Measurements from ENCODE around the gene GHR. TPM values are rescaled to one million over a fixed set of nuclear protein-coding genes. Genes with fewer than 3 reads are reported as not detected.

GHR gene
- total and polyA plus RNA-seq, 10 of the 15 experiments (the other 5 are each of a cell fraction or from before 2014, with no cell fraction given), result 0.23 to 10.2 (median 0.48) TPM

GRCh38 chr5:42495914-42496313, 72.7 kb downstream of the GHR start:
- Histone ChIP-seq H3K27me3 (replicated peaks in 1 of 2; ENCODE audit: control insufficient read depth in 2 of 2, insufficient read depth in 2 of 2, low read length in 1 of 2) (no peaks in the 10 kb centered on the region), H2AFZ (ENCODE audit: control insufficient read depth, low read depth, low read length) (no peak overlapping the region), H3K9ac (ENCODE audit: control insufficient read depth, insufficient read depth, low read length) (no peak overlapping the region), H3K27ac (ENCODE audit: control insufficient read depth, insufficient read depth) (no peak overlapping the region), H3K36me3 (ENCODE audit: control insufficient read depth in 2 of 2, insufficient read depth in 2 of 2, low read length in 1 of 2) (no peaks in the 10 kb centered on the region), H3K4me1 (ENCODE audit: control insufficient read depth, insufficient read depth, low read length) (no peaks in the 10 kb centered on the region), H3K4me3 (no peak overlapping the region), H3K9me3 (replicated peaks; ENCODE audit: control insufficient read depth, insufficient read depth, low read length) (no peaks in the 10 kb centered on the region), H3K79me2 (ENCODE audit: control insufficient read depth, insufficient read depth, low read length) (no peaks in the 10 kb centered on the region), H3K4me2 (ENCODE audit: control insufficient read depth, insufficient read depth) (no peak overlapping the region), H4K20me1 (ENCODE audit: control insufficient read depth, insufficient read depth) (no peaks in the 10 kb centered on the region)
- no peak for DNase-seq (ENCODE audit: low read depth, low spot score)
- ChIA-PET SMC1A (ENCODE audit: uncharacterized antibody, unreplicated experiment) (interaction anchor here (1.2 to 2.8 kb wide), 4 partner anchors 11 to 72 kb away, joined by 3 to 9 read pairs (median 4); partner anchors contain the start of gene GHR), POLR2A (no interaction called here), RAD21 (ENCODE audit: unreplicated experiment) (no interaction called here), CTCF (interaction anchor here (0.5 kb wide), 1 partner anchor 31 kb away, joined by 3 read pairs; no protein-coding TSS in a partner anchor)
- no peak for ATAC-seq
- in situ Hi-C loops (cut with MboI) (no loop called here), intact Hi-C loops (cut with micrococcal nuclease; ENCODE audit: unreplicated experiment) (no loop called here)
- no TSS peak for BruUV-seq (replicated peaks)
- no peak for FAIRE-seq
- 0% methylated on average over 2 of the region's 2 CpGs for WGBS (ENCODE audit: insufficient coverage, insufficient replicate concordance, low lambda C conversion rate, missing lambda C conversion rate)
- TF ChIP-seq YY1 (IDR thresholded peaks at IDR 0.05; ENCODE audit: low read depth, low read length) (no peak), EGR1 (IDR thresholded peaks at IDR 0.05; ENCODE audit: borderline replicate concordance in 1 of 2, low read depth in 2 of 2, low read length in 2 of 2) (no peak), CBX3 (IDR thresholded peaks at IDR 0.05; ENCODE audit: borderline replicate concordance, low read depth) (no peak)

GRCh38 chr5:42496397-42497156, 73.3 kb downstream of the GHR start:
- Histone ChIP-seq H4K20me1 (ENCODE audit: control insufficient read depth, insufficient read depth) (no peaks in the 10 kb centered on the region), H3K27ac (ENCODE audit: control insufficient read depth, insufficient read depth) (no peak overlapping the region), H3K4me3 (no peak overlapping the region), H3K4me1 (ENCODE audit: control insufficient read depth, insufficient read depth, low read length) (no peaks in the 10 kb centered on the region), H3K9me3 (replicated peaks; ENCODE audit: control insufficient read depth, insufficient read depth, low read length) (no peaks in the 10 kb centered on the region), H3K9ac (ENCODE audit: control insufficient read depth, insufficient read depth, low read length) (no peak overlapping the region), H2AFZ (ENCODE audit: control insufficient read depth, low read depth, low read length) (no peak overlapping the region), H3K4me2 (ENCODE audit: control insufficient read depth, insufficient read depth) (no peak overlapping the region), H3K36me3 (ENCODE audit: control insufficient read depth in 2 of 2, insufficient read depth in 2 of 2, low read length in 1 of 2) (no peaks in the 10 kb centered on the region), H3K27me3 (replicated peaks in 1 of 2; ENCODE audit: control insufficient read depth in 2 of 2, insufficient read depth in 2 of 2, low read length in 1 of 2) (no peaks in the 10 kb centered on the region), H3K79me2 (ENCODE audit: control insufficient read depth, insufficient read depth, low read length) (no peaks in the 10 kb centered on the region)
- in situ Hi-C loops (cut with MboI) (no loop called here), intact Hi-C loops (cut with micrococcal nuclease; ENCODE audit: unreplicated experiment) (no loop called here)
- POLR2A ChIA-PET, result no interaction called here
- FAIRE-seq (no peak), DNase-seq (ENCODE audit: low read depth, low spot score) (no peak), ATAC-seq (no peak)
- no peak for TF ChIP-seq ZNF217 (IDR thresholded peaks at IDR 0.05)
- RAD21 ChIA-PET (ENCODE audit: unreplicated experiment), result interaction anchor here (0.6 kb wide), 1 partner anchor 22 kb away, joined by 5 read pairs; no protein-coding TSS in a partner anchor
- CTCF ChIA-PET, result no interaction called here
- no TSS peak for BruUV-seq (replicated peaks)
- WGBS (ENCODE audit: insufficient coverage, insufficient replicate concordance, low lambda C conversion rate, missing lambda C conversion rate), result 7% methylated on average over 4 of the region's 4 CpGs
- SMC1A ChIA-PET (ENCODE audit: uncharacterized antibody, unreplicated experiment), result interaction anchor here (1.2 to 2.8 kb wide), 3 partner anchors 11 to 16 kb away, joined by 3 to 9 read pairs (median 4); no protein-coding TSS in a partner anchor

All from GM12878 (cell line).